ENCODE results near the gene LAPTM5. TPM values are rescaled to one million over a fixed set of nuclear protein-coding genes. Genes with fewer than 3 reads are reported as not detected.
A peak's percentile ranks its signal among the peaks of the same experiment; 100 is the strongest.

The LAPTM5 gene
- total and polyA plus RNA-seq, 7 donors: 3.0 to 14.5 (median 13.1) TPM

GRCh38 chr1:30775433-30775975 is 17.9 kb upstream of the LAPTM5 start:
- no peaks in the 10 kb centered on the region for H3K27me3 ChIP-seq (ENCODE audit: insufficient read depth in 3 of 3, low read length in 2 of 3)
- no peaks in the 10 kb centered on the region for H3K4me1 ChIP-seq
- 64 to 71% (median 66%) methylated on average over 12 of the region's 12 CpGs for WGBS, 3 donors
- intact Hi-C loops (cut with DNase I): loop anchor here in 1 of 2 donors (10.0 kb wide), 1 partner anchor 1541 kb away; the partner anchor contains the start of genes MECR and PTPRU
- no peaks in the 10 kb centered on the region for H3K36me3 ChIP-seq (ENCODE audit: insufficient read depth in 1 of 2, low read depth in 1 of 2)
- H3K4me3 ChIP-seq: no peak overlapping the region
- ATAC-seq (no peak), DNase-seq (peak in 1 of 2 donors; percentile 26)
- TF ChIP-seq, protein P1, sequence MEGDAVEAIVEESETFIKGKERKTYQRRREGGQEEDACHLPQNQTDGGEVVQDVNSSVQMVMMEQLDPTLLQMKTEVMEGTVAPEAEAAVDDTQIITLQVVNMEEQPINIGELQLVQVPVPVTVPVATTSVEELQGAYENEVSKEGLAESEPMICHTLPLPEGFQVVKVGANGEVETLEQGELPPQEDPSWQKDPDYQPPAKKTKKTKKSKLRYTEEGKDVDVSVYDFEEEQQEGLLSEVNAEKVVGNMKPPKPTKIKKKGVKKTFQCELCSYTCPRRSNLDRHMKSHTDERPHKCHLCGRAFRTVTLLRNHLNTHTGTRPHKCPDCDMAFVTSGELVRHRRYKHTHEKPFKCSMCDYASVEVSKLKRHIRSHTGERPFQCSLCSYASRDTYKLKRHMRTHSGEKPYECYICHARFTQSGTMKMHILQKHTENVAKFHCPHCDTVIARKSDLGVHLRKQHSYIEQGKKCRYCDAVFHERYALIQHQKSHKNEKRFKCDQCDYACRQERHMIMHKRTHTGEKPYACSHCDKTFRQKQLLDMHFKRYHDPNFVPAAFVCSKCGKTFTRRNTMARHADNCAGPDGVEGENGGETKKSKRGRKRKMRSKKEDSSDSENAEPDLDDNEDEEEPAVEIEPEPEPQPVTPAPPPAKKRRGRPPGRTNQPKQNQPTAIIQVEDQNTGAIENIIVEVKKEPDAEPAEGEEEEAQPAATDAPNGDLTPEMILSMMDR (IDR thresholded peaks at IDR 0.05): no peak
- H3K9me3 ChIP-seq: no peaks in the 10 kb centered on the region
- H3K27ac ChIP-seq: no peak overlapping the region

DNA sequence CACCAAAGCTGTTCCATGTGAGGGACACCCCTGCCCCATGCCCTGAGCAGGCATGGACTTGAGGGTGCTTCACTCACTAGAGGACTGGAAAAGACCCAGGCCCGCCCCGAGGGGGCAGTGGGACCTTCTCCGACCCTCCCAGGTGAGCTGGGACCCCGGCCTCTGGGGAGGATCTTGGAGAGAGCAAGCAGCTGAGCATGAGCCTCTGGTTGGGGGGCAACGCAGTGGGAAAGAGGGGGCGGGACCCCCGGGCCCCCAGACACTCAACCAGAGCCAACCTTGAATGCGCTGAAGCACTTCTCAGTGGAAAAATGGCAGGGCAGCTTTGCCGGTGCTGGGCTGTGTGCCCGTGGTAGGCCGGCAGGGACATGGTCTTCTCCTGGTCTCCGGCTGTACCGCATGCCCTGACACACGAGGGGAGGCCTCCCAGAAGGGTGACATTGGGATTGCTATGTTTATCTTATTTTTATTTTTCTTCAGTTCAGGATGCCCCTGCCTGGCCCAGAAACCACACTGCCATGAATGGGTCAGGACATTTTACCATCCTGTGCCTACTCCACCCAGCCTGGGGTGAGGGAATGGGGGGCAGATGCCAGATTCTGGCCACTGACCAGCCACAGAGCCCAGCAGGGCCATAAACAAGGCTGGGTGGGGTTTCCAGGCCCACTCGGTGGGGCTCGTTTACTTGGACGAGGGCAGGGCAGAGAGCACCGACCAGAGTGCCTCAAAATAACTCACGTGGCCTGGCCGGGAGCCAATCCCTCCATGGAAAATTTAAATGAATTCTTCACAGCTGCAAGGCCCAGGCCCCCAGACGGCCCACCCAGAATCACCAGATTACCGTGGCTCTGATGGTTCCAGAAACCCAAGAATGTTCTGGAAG is 17.2 kb upstream of the LAPTM5 start:
- Histone ChIP-seq H3K9me3 (no peaks in the 10 kb centered on the region), H3K36me3 (ENCODE audit: insufficient read depth in 1 of 2, low read depth in 1 of 2) (no peaks in the 10 kb centered on the region), H3K4me3 (no peak overlapping the region), H3K27me3 (ENCODE audit: insufficient read depth in 3 of 3, low read length in 2 of 3) (no peaks in the 10 kb centered on the region), H3K4me1 (no peaks in the 10 kb centered on the region), H3K27ac (no peak overlapping the region)
- intact Hi-C loops (cut with DNase I): loop anchor here in 1 of 2 donors (10.0 kb wide), 1 partner anchor 1540 kb away; the partner anchor contains the start of genes MECR and PTPRU
- ATAC-seq (no peak), DNase-seq (no peak)
- TF ChIP-seq, protein P1 (IDR thresholded peaks at IDR 0.05): no peak
- 58 to 70% (median 62%) methylated on average over 22 of the region's 22 CpGs for WGBS, 3 donors

GRCh38 chr1:30773722-30774358 is 16.3 kb upstream of the LAPTM5 start:
- Histone ChIP-seq H3K36me3 (ENCODE audit: insufficient read depth in 1 of 2, low read depth in 1 of 2) (no peaks in the 10 kb centered on the region), H3K9me3 (no peaks in the 10 kb centered on the region), H3K4me1 (no peaks in the 10 kb centered on the region), H3K27ac (no peak overlapping the region), H3K27me3 (ENCODE audit: insufficient read depth in 3 of 3, low read length in 2 of 3) (no peaks in the 10 kb centered on the region), H3K4me3 (no peak overlapping the region)
- 82 to 85% (median 84%) methylated on average over 7 of the region's 7 CpGs for WGBS, 3 donors
- DNase-seq (no peak), ATAC-seq (no peak)
- TF ChIP-seq, protein P1 (IDR thresholded peaks at IDR 0.05): no peak
- intact Hi-C loops (cut with DNase I): loop anchor here in 1 of 2 donors (10.0 kb wide), 1 partner anchor 1539 kb away; the partner anchor contains the start of genes MECR and PTPRU

GRCh38 chr1:30771005-30771404 is 13.4 kb upstream of the LAPTM5 start:
- Histone ChIP-seq H3K36me3 (ENCODE audit: insufficient read depth in 1 of 2, low read depth in 1 of 2) (no peaks in the 10 kb centered on the region), H3K4me1 (no peaks in the 10 kb centered on the region), H3K27me3 (ENCODE audit: insufficient read depth in 3 of 3, low read length in 2 of 3) (no peaks in the 10 kb centered on the region), H3K4me3 (no peak overlapping the region), H3K9me3 (no peaks in the 10 kb centered on the region), H3K27ac (no peak overlapping the region)
- 69 to 83% (median 82%) methylated on average over 6 of the region's 6 CpGs for WGBS, 3 donors
- DNase-seq: no peak
- TF ChIP-seq, protein P1 (IDR thresholded peaks at IDR 0.05): no peak
- ATAC-seq: no peak
- intact Hi-C loops (cut with DNase I): loop anchor here in 1 of 2 donors (10.0 kb wide), 1 partner anchor 1536 kb away; the partner anchor contains the start of genes MECR and PTPRU

Data from psoas muscle (tissue), 8 donors.